Measurements from ENCODE around the gene TSPAN14. TPM values are rescaled to one million over a fixed set of nuclear protein-coding genes. Genes with fewer than 3 reads are reported as not detected.
"Not testable (repeated sequence)": the region's sequence is repeated elsewhere in the genome, so short reads cannot be mapped to it uniquely, and the experiment has no call there.

Gene TSPAN14
- 56.4 and 67.0 TPM in 2 replicates for total RNA-seq (2014; rRNA removed; shearing (Covaris generic))

DNA sequence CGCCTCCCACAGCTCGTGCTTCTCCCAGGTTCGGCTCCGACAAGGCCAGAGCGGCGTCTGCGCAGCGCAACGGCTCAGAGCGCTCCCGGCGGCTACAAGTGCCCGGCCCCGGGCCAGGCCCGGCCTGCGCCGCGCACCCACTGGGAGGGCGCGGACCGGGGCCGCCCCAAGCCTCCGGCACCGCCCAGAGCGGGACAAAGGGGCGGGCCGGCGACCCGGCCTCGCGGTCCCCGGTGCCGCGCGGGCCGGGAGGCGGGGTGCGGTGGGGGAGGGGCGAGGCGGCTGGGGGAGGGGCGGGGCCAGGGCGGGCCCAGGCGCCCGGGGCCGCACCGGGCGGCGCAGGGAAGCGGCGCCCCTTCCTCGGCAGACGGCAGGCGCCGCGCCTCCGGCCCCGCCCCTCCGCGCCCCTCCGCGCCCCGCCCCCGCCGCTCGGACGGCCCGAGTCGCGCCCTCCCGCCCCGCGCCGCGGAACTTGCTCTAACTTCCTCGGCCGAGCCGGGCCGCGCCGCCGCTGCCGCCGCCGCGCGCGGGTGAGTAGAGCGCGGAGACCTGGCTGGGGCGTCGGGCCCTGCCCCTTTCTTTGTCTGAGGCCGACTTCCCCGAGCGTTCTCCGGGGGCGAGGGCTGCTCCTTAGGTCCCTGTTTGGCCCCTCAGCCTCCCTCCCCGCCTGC is at the start of gene TSPAN14:
Gene TSPAN14 (plus strand): TSS at position 469 of the 671 bp plus-strand sequence. CDS start 34,924 bp downstream, outside the sequence.
- DNase-seq (ENCODE audit: low read depth), result peak; percentile 81

- peak; percentile 34 for DNase-seq (ENCODE audit: low read depth)
Measured at GRCh38 chr10:80405035-80405434, 49.1 kb upstream of the TSPAN14 start.

DNA sequence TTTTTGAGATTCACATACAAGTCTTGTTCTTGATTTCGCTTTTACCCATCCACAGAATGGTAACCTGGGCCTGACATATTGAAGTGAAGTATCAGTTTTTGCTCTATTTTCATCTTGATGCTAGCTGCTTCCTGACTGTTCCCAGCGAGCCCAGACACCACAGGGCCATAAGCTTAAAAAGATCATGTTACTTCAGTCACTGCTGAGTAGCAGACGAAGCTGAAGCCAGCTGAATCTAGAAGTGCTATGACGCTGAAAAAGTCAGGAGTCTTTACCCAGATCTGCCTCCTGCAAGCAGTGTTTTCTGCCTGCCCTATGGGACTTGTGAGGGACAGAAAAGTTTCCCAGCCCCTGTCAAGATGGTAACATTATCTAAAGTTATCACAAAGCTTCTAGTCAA is 48.5 kb upstream of the TSPAN14 start:
- DNase-seq (ENCODE audit: low read depth), result no peak

- no peak for DNase-seq (ENCODE audit: low read depth)
Measured at GRCh38 chr10:80406204-80406603, 47.9 kb upstream of the TSPAN14 start.

GRCh38 chr10:80407812-80408241 is 46.3 kb upstream of the TSPAN14 start:
- DNase-seq (ENCODE audit: low read depth), result peak; percentile 61

DNA sequence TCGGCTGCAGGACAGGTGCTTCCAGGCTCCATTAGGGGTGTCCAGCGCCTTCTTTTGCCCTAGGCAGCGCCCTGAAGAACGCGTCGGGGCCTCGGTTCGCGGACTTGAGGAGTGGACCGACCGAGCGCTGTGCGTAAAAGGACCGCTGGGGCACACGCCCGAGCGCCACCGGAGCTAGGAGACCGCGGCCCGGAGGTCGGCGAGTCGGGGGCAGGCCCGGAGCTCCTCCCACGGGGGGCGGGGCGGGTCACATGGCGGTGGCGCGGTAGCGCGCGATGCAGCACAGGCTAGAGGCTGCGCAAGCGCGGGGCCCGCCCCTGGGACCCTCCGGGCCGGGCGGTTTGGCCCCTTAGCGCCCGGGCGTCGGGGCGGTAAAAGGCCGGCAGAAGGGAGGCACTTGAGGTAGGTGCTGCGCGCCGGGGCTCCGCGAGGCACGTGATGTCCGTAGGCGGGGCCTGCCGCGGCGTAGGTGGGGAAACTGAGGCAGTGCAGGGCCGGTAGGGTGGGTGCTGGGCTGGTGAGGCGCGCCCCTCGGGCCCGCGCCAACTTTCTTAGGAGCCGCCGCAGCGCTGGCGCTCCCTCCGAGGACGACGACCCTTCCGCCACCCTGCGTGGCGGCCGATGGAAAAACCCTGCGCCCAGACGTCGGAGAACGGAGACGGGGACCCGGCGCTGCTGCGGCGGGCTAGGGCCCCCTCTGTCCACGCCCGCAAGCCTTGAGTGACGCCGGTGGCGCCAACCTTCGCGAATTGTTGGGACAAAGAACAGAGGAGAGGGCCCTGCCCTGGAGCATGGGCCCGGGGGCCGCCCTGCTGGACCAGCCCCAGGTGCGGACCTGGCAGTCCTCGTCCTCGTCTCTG is 45.6 kb upstream of the TSPAN14 start, which contains the start of gene PRXL2A:
Gene PRXL2A (plus strand): TSS at position 310 of the 860 bp plus-strand sequence. CDS start 11,917 bp downstream, outside the sequence.
- DNase-seq (ENCODE audit: low read depth), result peak; percentile 48

DNA sequence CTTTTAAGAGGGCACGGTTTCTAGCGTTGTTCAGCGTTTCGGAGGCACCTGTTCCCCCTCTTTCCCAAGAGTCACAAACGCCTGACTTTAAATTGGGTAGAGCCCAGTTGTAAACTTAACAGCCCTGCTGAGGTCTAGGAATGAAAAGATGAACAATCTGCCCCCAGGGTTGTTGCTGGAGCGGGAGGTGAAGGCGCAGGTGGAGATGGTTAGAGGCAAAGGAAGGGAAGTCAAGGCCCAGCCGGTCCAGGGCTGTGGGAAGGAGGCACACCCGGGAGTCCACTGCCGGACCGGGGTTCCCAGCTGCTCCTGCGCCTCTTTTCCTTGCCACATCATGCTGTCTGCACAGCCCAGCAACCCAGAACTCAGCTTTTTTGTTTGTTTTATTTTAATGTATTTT is 45.0 kb upstream of the TSPAN14 start:
- DNase-seq (ENCODE audit: low read depth), result no peak

- DNase-seq (ENCODE audit: low read depth), result no peak
Measured at GRCh38 chr10:80410122-80410521, 44.0 kb upstream of the TSPAN14 start.

GRCh38 chr10:80410578-80411145 is 43.4 kb upstream of the TSPAN14 start:
- peak; percentile 33 for DNase-seq (ENCODE audit: low read depth)

DNA sequence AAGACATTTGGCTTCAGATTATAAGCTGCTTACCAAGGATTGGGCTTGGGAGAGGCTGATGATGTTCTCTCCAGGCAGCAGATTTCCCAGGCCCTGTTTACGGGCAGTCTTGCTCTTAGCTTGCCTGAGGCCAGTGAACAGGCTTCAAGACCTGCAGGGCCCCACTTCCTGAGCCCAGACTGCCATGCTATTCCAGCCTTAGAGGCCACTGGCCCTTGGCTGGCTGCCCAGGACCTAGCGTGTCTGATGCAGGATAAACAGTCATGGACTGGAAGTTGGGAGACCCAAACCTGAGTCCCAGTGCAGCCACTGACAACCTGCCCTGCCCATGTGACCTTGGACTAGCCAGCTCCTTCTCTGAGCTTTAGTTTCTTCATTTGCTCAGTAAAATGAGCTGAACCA is 42.8 kb upstream of the TSPAN14 start:
- peak; percentile 86 for DNase-seq (ENCODE audit: low read depth)

DNA sequence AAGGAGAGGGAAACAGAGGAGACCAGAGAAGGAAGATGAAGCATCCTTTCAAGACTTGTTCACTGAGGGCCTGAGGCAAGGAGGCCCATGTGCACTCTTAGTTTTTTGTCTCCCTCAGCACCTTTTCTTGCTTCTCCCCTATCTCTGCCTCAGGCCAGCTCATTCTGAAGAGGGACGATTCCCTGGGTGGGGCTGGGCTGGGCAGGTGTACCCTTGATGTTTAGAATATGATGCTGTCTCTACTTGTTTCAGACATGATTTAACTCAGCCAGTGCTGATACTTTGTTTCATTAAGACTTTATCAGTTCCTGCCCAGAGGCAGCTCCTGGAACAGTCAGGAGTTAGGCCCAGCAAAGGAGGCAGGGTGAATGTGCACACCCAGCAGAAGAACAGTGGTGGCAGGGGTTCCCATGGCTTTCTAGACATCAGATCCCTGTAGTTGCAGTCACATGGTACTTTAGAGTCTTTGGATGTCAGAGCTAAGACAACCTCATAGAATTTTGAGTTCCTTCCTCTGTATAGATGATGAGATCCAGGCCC is 42.4 kb upstream of the TSPAN14 start:
- DNase-seq (ENCODE audit: low read depth), result no peak

DNA sequence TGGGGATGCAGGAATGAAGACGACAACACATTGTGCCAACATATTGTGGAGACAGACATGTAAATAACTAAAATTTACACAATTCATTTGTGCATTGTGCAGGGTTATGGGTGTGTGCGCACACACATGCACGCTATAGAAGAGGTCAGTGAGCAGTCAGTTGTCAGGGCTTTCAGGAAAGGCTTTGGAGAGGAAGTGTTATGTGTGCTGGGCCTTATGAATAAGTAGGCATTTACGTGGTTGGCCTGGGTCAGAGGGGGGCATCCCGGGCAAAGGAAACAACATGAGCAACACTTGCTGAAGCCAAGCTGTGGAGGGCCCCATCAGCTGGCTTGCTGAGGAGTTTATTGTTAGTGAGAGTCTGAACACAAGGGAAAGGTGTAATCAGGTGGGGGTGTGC is 41.6 kb upstream of the TSPAN14 start:
- DNase-seq (ENCODE audit: low read depth), result no peak

- DNase-seq (ENCODE audit: low read depth), result peak; percentile 91
Measured at GRCh38 chr10:80413271-80413996, 40.7 kb upstream of the TSPAN14 start.

DNA sequence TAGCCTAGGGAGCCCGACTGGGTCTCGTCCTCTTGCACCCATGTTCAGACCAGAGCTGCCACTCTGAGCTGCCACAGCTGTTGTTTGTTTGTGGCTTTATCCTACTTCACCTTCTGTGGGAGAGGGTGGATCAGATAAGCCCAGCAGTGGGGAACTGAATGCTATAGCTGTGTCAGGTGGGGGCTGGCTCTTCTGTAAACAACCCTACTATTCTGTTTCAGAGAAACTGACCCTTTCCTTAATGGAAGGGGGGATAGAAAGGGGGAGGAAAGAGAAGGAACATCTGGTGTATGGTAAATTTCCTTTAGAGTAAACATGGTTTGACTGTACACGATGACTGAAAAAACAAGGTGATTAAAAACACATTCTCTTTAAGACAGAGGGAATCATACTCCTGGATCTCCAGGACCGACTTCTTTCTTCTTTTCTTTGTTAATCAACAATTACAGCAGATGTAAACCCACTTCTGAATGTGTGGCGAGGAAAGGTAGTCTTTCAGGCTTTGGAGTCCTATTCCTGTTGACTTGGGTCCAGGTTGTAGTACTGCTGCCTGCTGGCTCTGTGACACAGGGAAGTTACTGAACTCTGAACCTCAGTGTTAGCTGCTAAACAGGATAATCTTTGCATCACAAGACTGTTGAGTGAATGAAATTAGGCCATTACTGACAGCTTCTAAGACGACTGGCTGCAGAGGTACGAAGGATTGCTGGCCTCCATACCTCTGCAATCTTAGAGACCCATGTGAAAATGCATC is 39.8 kb upstream of the TSPAN14 start:
- peak; percentile 33 for DNase-seq (ENCODE audit: low read depth)

- no peak for DNase-seq (ENCODE audit: low read depth)
Measured at GRCh38 chr10:80415734-80416478, 38.2 kb upstream of the TSPAN14 start.

- no peak for DNase-seq (ENCODE audit: low read depth)
Measured at GRCh38 chr10:80416479-80417098, 37.5 kb upstream of the TSPAN14 start.

DNA sequence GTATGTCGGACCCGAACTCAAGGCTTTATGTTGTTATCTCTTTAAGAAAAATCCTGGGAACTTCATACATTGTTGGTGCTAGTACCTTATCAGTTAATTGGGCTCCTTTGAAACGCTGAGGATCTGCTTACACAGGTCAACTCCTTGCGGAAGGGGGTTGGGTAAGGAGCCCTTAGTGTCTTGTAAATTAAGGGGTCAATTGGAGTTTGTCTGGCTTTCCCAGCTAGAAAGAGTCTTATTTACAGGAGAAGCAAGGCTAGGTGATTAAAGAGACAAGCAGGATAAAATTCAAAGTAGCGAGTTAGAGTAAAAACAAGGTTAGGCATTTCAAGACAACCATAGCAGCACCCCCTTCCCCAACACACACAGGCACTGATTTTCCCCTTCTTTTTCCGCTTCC is 36.9 kb upstream of the TSPAN14 start:
- DNase-seq (ENCODE audit: low read depth), result not testable (repeated sequence)

DNA sequence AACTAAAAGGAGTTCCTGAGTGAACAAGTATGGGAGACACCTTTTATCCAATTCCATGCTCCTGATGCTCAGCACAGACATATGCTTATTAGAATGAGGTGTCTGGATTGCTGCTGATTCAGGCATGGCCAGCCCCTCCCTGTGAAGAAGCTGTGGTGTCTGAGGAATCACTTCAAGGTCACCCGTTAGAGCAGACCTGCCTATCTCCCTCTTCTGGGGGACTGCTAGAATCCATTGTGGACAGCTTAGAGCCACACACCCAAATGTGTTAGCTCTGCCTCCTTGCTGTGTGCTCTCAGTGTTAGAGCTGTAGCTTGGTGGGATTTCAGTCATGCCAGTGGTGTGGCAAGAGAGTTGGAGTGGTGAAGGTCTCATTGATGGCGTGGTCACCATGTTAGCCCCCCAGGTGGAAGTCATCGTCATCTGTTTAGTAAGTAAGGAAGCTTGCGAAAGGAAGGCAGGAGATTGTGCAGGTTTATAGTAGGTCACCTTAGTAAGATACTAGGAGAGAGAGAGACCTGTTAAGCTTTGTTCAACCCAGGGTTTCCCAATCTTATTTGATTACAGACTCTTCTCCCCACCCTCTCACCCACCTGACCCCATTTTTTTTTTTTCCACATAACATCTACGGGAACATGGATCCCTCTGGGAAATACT is 32.9 kb upstream of the TSPAN14 start:
- DNase-seq (ENCODE audit: low read depth), result no peak
